HG03095 (cell line): ENCODE measurements around the gene EFS.

ENCODE experiments used
- ATAC-seq: cut with Tn5 transposase; IDR thresholded peaks from one replicate; pipeline ENCODE4 v1.9.1; 2021; ENCODE audit warnings: moderate library complexity; ENCODE audit not compliant: unreplicated experiment

The EFS gene

DNA sequence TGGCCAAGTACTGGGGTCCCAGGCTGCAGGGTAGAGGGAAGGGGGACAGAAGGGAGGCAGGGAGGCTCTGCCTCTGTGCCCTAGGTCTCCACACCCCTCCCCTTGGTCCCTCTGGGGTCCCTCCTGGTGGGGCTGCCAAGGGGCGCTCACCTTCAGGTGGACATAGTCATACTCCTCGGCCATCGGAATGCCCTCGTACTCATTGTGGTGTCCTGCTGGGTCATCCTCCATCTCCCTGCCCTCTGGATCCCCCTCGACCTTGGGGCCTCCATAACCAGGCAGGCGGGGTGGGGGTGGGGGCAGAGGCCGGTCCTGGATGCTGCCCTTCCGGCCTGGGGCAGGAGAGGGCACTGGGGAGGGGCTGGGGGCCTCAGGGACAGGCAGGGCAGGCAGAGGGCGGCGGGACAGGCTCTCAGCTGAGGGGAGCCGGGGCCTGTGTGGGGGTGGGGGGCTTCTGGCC, 5.8 kb downstream of the EFS start:
- ATAC-seq = no peak

DNA sequence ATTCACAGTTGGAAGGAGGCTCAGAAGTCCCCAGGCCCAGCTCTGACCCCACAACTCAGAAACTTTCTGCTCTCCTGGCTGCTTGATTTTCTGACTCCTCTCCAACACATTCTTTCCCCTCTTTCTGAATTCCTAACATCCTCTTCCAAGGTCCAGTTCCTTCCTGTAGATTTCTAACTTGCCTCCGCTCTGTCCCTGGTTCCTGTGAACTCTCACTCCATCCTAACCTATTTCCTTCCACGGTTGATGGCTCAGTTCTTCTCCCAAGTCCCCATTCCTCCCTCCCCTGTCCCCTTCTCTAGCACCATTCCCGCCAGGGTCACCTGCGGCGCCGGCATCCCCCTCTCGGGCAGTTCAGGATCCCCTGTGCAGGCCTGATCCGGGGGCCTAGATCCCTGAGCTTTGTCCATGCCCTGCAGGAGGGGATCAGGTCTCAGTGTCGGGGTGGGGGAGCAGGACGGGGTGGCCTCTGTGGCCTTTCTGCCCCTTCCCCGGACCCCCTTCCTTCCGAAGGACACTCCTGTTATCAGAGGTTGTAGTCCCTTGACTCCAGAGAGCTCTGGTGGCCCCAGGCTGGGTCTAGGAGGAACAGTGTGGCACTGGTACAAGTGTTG, 6.3 kb downstream of the EFS start:
- ATAC-seq = no peak

DNA sequence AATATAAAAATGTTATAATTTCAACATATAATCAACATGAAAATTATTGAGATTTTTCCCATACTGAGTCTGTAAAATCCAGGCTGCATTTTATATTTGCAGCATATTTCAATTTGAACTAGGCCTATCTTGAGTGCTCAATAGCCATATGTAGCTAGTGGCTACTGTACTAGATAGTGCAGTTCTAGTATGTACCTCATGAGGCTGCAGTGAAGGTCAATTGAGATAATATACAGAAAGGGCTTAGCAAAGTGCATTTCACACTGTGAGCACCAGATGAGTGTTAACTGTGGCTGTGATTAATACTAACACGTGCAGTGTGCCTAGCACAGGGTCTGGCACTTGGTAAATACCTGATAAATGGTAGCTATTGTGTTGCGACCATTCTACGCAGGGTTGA, 6.9 kb downstream of the EFS start:
- ATAC-seq = no peak

DNA sequence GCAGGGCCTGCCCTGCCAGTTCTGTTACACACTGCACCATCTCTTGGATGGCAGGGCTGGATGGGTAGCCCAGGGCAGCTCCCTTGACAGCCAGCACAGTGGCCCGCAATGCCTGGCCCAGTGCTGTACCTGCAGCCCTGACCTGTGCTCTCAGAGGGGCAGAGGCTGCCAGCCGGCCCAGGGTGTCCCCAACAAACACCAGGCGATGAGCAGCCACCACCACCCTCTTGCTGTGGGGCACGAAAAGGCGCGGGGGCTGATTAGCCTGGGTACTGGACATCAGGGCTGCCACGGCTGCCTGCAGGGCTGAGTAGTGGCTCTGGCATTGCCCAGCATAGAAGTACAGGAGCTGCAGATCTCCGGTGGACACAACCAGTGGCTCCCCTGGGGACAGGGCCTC, 7.7 kb downstream of the EFS start:
- no peak for ATAC-seq

DNA sequence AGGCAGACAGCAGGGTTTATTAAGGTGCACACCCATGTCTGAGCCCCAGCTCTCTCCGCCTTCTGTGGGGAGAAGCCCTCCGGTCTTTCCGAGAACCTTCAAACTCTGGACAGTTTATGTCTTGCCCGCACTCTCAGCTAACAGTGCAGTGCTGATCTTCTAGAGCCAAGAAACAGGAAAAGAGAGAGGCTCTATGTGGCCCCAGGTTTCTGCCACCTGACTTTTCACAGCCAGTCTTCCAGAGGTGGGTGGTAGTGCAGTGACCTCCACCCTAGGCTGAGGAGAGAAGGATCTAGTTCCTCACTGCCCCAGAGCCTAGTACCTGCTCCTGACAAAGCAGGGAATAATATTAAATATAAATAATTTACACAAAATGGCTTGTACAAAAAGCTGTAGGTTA, 8.3 kb downstream of the EFS start:
- ATAC-seq = no peak

DNA sequence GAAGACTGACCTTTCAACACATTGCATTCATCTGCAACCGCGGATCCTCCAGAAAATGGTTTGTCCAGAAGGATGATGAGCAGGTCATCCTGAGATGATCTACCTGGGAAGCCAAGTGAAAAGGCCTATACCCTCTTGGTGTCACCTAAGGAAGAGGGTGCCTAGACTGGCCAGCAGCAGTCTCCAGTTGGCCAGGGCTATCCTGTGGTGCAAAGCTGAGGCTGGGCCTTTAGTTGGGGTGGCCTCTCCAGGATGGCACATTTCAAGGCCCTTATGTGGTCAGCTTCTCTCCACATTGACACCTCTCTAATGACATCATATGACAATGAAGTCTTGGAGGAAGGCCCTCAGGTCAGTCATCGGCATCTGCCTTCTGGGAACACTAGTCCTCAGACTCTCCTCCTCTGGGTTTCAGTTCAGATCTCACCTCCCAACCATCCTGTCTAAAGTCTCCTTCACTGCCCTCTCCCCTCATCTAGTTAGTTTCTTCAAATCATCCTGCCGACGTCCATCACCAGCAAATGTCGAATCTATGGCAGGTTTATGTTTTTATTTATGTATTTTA, 9.0 kb downstream of the EFS start:
- no peak for ATAC-seq

DNA sequence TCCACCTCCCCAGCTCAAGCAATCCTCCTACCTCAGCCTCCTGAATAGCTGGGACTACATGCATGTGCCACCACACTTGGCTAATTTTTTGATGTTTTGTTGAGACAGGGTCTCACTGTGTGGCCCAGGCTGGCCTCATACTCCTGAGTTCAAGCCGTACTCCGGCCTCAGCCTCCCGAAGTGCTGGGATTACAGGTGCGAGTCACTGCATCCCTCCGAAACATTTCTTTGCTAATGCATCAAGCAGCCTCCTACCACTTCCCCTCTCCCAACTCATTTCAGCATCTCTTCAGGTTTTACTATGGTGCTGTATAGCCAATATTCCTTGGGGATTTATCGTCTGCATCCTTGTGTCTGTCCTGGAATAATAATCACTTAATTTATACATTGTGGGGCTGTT, 10.0 kb downstream of the EFS start:
- no peak for ATAC-seq

DNA sequence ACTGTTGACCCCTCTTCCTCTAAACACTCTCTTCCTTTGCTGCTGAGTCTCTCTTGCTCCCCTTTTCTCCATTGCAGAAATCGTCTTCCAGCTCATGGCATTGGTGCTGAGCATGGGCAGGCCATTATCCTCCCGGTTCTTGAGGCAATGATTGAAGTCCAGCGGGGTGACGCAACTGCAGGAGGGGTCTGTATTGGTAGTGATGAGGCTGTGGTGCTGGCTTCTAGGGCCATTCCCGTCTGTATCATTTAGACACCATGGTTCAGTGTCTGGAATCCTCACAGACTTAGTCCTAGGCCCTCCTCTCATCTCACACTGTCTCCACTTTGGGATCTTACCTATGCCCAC, 11.6 kb downstream of the EFS start:
- no peak for ATAC-seq

DNA sequence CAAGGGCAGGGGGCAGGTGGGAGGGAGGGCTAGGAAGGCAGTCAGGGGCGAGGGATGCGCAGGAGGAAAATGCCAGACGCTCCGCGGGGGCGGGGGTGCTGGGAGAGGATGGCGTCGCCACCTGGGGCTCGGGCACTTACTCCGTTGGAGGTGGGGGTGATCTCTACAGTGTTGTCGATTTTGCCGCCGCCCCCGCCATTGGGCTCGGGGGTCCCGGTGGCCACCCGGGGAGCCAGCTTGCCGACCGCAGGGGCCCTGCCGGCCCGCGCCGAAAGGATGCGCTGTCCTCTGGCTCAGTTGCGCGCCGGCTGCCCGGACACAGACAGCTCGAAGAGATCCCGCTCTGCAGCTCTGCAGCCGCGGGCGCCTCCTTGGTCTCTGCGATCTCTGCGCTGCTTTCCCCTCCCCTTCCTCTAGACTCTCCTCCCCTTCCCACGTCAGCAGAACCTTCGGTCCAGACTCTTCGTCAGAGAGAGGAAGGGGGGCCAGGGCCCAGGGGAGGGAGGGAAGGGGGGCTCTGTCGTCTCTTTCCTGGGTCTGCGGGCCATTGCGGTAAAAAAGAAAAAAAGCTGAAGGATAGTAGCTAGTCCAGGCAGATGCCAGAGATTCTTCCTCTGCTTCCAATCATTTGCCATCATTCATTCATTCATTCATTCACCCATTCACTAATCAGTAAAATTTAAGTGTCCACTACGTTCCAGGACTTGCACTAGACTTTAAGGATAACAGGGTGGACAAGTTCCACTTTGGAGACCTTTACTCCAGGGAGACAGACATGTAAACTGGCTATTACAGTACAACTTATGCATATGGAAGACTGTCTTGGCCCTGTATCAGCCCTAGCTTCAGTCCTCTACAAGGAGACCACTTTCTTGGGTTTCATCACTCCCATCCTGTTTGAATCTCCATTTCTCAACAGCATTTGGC, 12.2 kb downstream of the EFS start, which contains the start of gene SLC22A17:
SLC22A17 (minus strand) TSS at position 382 of the 927 bp plus-strand sequence.
- ATAC-seq = no peak

DNA sequence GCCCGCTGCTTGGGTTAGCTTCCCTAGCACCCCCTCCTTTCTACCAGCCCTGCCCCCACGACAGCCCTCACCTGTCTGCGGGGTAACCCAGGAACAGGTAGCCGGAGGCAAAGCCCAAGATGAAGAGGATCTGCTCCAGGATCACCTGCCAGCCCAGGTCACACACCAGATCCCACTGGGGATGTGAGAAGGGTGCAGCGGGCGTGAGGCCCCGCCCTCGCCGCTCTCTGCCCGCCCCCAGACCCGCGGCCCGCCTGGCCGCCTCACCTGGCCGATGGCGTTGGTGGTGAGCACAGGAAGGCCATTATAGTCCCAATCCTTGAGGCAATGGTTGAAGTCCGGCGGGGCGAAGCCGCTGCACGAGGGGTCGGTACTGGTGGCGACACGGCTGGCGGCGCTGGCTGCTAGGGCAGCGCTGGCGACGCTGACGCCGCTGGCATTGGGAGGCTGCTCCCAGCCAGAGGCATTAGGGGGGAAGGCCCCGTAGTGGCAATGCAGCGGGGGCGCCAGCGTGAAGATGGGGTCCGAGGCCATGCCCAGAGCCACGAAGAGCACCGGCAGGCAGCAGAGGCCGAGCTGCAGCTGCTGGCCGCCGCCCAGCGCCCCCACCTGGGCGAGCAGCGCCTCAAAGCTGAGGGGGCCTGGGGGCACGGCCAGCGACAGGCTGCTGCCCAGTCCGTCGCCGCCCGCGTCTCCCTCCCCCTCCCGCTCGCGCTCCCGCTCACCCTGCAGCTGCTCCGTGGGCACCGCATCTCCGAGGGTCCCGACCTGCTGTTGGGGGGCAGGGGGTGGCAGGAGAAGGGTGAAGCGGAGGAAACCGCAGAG, 13.1 kb downstream of the EFS start:
- no peak for ATAC-seq

DNA sequence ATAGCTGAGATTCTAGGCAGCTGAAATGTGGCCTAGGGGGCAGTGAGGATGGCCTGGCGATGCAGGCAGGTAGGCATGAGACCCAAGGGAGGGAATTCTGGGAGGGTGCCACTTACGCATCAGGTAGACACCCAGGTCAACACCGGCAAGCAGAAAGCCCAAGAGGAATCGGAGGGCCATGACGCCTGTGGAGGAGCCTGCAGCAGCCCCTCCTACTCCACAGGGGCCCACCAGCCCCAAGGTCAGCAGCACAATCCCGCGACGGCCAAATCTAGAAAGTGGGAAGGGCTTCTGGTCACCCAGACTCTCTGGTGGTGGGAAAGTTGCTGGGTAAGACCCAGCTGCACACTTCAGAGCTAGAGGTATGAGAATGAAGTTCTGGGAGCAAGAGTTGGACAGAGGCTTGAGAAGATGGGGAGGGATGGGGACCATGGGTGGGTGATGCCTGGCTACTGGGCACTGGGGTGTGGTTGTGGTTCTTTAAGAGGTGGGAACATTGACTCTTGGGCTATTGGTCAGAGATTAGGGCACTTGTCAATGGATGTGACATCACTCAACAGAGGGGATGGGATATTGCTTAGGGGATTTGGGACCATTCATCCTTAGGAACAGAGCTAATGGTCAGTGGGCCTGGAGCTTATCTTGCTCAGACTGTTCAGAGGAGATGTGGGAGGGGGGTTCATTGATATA, 15.7 kb downstream of the EFS start:
- no peak for ATAC-seq

DNA sequence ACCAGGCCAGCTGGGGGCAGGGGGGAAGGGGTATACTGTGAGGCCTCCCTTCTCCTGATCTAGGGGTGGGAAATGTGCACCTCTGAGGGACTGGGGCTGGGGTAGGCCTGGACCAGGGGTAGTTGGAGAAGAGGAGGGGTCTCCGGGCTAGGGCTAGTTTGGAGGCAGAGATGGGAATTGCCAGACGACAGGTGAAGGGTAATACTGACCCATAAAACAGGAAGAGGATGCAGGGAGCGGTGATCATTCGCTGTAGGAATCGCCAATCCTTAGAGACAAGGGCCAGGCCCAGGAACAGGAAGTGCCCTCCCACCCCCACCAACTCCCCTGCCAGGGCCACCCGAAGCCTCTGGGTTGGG, 16.7 kb downstream of the EFS start:
- ATAC-seq = no peak

DNA sequence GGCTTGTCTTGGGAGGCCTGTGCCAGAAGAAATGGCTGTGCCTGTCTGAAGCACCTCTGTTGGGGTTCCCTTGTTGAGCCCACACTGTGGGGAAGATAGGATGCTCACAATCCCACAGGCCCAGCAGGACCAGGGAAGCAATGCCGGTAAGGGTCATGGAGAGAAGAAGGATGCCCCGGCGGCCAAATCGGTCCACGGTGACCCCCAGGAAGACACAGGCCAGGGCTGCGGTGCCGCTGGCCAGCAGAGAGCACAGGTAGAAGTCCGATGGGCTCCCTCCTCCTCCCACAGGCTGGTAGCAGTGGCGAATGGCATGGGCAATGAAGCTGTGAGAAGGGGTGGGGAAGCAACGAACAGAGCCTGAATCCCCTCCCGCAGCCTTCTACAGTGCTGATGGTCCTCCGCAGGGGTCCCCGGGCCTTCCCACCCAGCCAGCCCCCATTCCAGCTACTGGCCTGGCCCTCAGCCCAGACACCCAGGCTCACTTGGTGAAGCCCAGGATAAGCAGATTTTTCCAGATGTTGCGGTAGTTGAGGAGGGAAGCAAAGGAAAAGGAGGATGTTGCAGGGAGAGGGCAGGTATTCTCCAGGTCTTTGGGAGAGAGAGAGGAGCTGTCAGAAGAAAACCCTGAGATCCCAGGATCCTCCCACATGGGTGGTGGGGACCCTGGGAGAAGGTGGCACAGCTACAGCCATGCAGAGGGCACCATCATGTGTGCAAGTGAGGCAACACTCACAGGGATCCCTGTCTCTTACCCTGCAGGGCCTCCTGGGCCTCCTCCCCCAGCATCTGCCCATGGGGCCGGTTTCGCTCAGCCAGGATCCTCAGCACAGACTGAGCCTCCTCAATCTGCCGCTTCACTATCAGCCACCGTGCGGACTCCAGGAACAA, 17.3 kb downstream of the EFS start:
- no peak for ATAC-seq

DNA sequence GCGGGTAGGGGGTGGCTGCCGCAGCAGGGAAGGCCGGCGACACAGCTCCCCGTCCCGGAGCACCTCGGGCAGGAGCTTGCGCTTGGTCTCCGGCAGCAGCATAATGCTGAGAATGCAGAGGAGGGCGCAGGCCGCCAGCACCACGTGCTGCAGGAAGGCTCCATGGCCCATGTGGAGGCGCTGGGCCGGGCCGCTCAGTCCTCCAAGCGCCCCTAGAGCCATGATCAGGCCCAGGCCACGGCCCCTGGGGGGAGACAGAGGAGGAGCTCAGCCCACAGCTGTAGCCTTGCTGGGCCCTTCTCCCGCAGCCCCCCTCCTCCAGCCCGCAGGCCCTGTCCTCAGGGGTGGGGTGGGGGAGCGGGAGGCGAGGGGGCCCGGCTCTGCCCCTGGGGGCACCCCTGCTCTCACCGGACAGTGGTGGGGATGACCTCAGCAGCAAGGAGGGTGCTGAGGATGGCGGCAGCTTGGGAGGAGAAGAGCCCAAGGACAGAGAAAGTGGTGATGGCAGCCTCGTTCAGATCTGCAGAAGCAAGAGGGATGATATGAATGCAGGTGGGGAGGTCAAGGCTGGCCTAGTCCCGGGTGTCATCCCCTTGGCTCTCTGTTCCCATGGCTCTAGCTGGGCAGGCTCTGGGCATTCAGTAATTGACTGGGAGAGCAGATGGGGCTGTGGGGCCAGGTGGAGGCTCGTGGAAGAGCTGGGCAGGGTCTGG, 18.1 kb downstream of the EFS start:
- no peak for ATAC-seq

DNA sequence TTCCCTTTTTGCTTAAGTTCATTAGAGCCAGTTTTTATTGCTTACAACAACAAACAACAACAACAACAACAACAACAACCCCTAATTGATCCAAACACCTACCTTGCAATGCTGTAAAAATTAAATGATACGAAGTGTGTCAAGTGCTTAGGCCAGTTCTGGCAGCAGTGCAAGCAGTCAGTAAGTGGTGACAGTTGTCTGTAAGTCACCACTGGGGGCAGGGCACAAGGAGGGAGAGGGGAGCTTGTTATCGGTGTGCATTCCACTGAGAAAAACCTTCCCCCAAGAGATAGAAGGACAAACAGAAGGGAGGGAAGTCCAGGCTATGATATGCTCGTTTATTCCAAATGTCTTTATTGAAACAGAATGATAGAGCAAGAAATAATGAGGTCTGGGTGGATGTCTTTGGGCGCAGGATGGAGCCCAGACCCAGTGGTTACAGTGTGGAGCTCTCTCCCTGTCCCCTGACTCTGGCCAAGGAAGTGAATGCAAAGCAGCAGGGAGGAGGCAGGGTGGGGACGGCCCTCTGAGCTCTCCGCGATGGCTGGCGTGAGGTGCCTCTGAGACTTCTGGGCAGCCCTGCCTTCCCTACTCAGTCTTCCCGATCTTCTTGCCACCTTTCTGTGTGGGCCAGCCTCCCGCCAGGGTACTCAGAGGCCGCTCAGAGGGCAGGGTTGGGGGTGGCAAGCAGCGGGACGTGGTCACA, 18.8 kb downstream of the EFS start:
- ATAC-seq = no peak

DNA sequence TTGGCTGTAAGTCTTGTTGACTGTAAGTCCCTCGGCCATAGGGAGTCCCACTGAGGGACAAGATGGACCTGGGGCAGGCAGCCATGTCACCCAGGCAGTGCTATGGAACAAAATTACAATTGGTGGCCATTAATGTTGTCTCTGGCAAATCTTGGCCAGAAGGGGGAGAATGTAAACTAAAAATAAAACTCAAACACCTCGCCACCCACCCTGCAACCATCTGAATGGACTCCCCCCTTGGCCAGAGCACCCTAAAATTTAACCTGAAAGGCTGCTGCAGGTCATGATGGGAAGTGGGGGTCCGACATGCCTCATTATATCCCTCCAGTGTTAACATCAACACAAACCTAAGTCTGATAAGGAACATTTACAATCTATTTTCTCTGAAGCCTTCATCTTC, 20.5 kb downstream of the EFS start:
- no peak for ATAC-seq

DNA sequence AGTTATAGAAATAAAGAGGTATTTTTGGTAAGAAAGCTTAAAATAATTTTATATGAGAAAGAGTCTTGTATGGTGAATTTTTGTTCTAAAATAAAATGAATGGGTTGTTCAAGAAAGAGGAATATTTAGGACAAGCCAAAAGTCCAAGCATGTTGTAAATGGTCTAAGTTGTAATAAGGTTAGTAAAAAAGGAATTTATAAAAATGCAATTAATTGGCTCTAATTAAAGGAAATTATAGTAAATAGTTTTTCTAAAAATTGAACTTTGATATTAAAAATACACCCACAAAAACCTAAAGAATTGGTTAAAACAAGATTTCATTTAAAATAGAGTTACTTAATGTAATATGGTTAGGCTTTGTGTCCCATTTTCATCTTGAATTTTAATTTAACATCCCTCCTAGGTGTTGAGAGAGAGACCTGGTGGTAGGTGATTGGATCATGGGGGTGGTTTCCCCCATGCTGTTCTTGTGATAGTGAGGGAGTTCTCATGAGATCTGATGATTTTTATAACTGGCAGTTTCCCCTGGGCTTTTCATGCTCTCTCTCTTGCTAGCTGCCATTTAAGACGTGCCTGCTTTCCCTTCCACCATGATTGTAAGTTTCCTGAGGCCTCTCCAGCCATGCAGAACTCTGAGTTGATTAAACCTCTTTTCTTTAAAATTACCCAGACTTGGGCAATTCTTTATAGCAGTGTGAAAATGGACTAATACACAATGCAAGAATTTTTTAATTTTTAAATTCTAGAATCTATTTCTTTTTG, 25.3 kb downstream of the EFS start:
- no peak for ATAC-seq

DNA sequence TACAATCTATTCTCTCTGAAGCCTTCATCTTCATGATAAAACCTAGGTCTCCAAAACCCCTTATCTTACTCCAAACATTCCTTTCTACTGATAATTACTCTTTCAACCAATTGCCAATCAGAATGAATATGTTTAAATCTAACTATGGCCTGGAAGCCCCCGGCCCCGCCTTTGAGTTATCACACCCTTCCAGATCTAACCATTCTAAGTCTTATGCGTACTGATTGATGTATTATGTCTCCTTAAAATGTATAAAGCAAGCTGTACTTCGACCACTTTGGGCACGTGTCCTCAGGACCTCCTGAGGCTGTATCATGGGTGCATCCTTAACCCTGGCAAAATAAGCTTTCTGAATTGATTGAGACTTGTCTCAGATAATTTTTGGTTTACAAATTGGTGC, 29.3 kb downstream of the EFS start:
- ATAC-seq = no peak
